Measurements from ENCODE around the gene GCGR. TPM values are rescaled to one million over a fixed set of nuclear protein-coding genes. Genes with fewer than 3 reads are reported as not detected.

GCGR gene
- not detected for total RNA-seq
- not detected for polyA plus RNA-seq

- Histone ChIP-seq H3K27me3 (ENCODE audit: insufficient read depth, low read length, poor library complexity, severe bottlenecking) (peaks cover 23% of the 10 kb centered on the region), H3K36me3 (ENCODE audit: insufficient read depth, low read length) (no peaks in the 10 kb centered on the region), H3K27ac (ENCODE audit: low read depth, low read length) (no peak within 1 kb of the TSS), H3K9me3 (ENCODE audit: low read length) (no peaks in the 10 kb centered on the region), H3K4me1 (ENCODE audit: insufficient read depth, low read length) (no peaks in the 10 kb centered on the region), H3K4me3 (ENCODE audit: low read length) (no peak within 1 kb of the TSS)
- Mint-ChIP-seq H3K27ac (no peak within 1 kb of the TSS), H3K4me1 (peaks cover 0 to 10% (median under 1%) of the 10 kb centered on the region in 3 donors), H3K36me3 (no peaks in the 10 kb centered on the region), H3K9me3 (no peaks in the 10 kb centered on the region), H3K27me3 (peaks cover 32 to 47% of the 10 kb centered on the region in 2 donors), H3K4me3 (peak within 1 kb of the TSS in 2 of 7 donors; percentile 45 to 69)
- ChIA-PET CTCF (no interaction called here), POLR2A (no interaction called here)
- no peak for DNase-seq
Observed at GRCh38 chr17:81803728-81804558, at the start of gene GCGR. Gene GCGR, plus strand, starts transcription at chr17:81804150. Its CDS starts 4,869 bp downstream, at chr17:81809019.

- DNase-seq, result no peak
- no peaks in the 10 kb centered on the region for H3K36me3 Mint-ChIP-seq
- H3K4me1 ChIP-seq (ENCODE audit: insufficient read depth, low read length), result no peaks in the 10 kb centered on the region
- no peaks in the 10 kb centered on the region for H3K36me3 ChIP-seq (ENCODE audit: insufficient read depth, low read length)
- no peaks in the 10 kb centered on the region for H3K9me3 ChIP-seq (ENCODE audit: low read length)
- H3K4me1 Mint-ChIP-seq, result no peaks in the 10 kb centered on the region
- no peak overlapping the region for H3K27ac ChIP-seq (ENCODE audit: low read depth, low read length)
- H3K4me3 Mint-ChIP-seq, result no peak overlapping the region
- peaks cover 3% of the 10 kb centered on the region for H3K27me3 ChIP-seq (ENCODE audit: insufficient read depth, low read length, poor library complexity, severe bottlenecking)
- ChIA-PET CTCF (no interaction called here), POLR2A (no interaction called here)
- H3K9me3 Mint-ChIP-seq, result no peaks in the 10 kb centered on the region
- H3K27me3 Mint-ChIP-seq, result no peaks in the 10 kb centered on the region
- H3K4me3 ChIP-seq (ENCODE audit: low read length), result no peak overlapping the region
- H3K27ac Mint-ChIP-seq, result no peak overlapping the region
Observed at GRCh38 chr17:81792675-81793615, 11.0 kb upstream of the GCGR start.

DNA sequence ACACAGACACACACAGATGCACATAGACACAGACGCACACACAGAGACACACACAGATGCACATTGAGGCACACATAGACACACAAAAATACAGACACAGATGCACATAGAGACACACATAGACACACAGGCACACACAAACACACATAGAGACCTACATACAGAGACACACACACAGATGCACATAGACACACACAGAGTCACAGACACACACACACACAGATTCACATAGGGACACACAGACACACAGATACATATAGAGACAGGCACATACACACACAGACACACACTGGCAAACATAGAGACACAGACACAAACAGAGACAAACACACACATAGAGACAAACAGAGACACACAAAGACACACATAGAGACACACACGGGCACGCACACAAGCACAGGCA, 9.9 kb upstream of the GCGR start:
- Histone ChIP-seq H3K9me3 (ENCODE audit: low read length) (no peaks in the 10 kb centered on the region), H3K36me3 (ENCODE audit: insufficient read depth, low read length) (no peaks in the 10 kb centered on the region), H3K4me1 (ENCODE audit: insufficient read depth, low read length) (no peaks in the 10 kb centered on the region), H3K4me3 (ENCODE audit: low read length) (no peak overlapping the region), H3K27me3 (ENCODE audit: insufficient read depth, low read length, poor library complexity, severe bottlenecking) (peaks cover 3% of the 10 kb centered on the region), H3K27ac (ENCODE audit: low read depth, low read length) (no peak overlapping the region)
- H3K9me3 Mint-ChIP-seq, result no peaks in the 10 kb centered on the region
- H3K36me3 Mint-ChIP-seq, result no peaks in the 10 kb centered on the region
- H3K27ac Mint-ChIP-seq, result no peak overlapping the region
- no peaks in the 10 kb centered on the region for H3K27me3 Mint-ChIP-seq
- no peak for DNase-seq
- ChIA-PET CTCF (no interaction called here), POLR2A (no interaction called here)
- no peaks in the 10 kb centered on the region for H3K4me1 Mint-ChIP-seq
- no peak overlapping the region for H3K4me3 Mint-ChIP-seq

GRCh38 chr17:81794509-81794908, 9.4 kb upstream of the GCGR start:
- H3K36me3 Mint-ChIP-seq, result no peaks in the 10 kb centered on the region
- no peaks in the 10 kb centered on the region for H3K9me3 Mint-ChIP-seq
- peaks cover 3% of the 10 kb centered on the region for H3K27me3 ChIP-seq (ENCODE audit: insufficient read depth, low read length, poor library complexity, severe bottlenecking)
- H3K27ac ChIP-seq (ENCODE audit: low read depth, low read length), result no peak overlapping the region
- ChIA-PET CTCF (no interaction called here), POLR2A (no interaction called here)
- H3K9me3 ChIP-seq (ENCODE audit: low read length), result no peaks in the 10 kb centered on the region
- no peak overlapping the region for H3K4me3 Mint-ChIP-seq
- no peaks in the 10 kb centered on the region for H3K4me1 Mint-ChIP-seq
- H3K27me3 Mint-ChIP-seq, result no peaks in the 10 kb centered on the region
- H3K4me1 ChIP-seq (ENCODE audit: insufficient read depth, low read length), result no peaks in the 10 kb centered on the region
- no peaks in the 10 kb centered on the region for H3K36me3 ChIP-seq (ENCODE audit: insufficient read depth, low read length)
- no peak for DNase-seq
- no peak overlapping the region for H3K27ac Mint-ChIP-seq
- H3K4me3 ChIP-seq (ENCODE audit: low read length), result no peak overlapping the region

- Mint-ChIP-seq H3K9me3 (no peaks in the 10 kb centered on the region), H3K27me3 (peaks cover 28 to 41% of the 10 kb centered on the region in 2 donors), H3K27ac (peak overlapping the region in 1 of 8 donors; percentile 38), H3K4me3 (no peak overlapping the region), H3K4me1 (peaks cover 0 to 10% (median 0%) of the 10 kb centered on the region in 3 donors), H3K36me3 (no peaks in the 10 kb centered on the region)
- Histone ChIP-seq H3K36me3 (ENCODE audit: insufficient read depth, low read length) (no peaks in the 10 kb centered on the region), H3K4me3 (ENCODE audit: low read length) (no peak overlapping the region), H3K4me1 (ENCODE audit: insufficient read depth, low read length) (no peaks in the 10 kb centered on the region), H3K27me3 (ENCODE audit: insufficient read depth, low read length, poor library complexity, severe bottlenecking) (peaks cover 23% of the 10 kb centered on the region), H3K27ac (ENCODE audit: low read depth, low read length) (no peak overlapping the region), H3K9me3 (ENCODE audit: low read length) (no peaks in the 10 kb centered on the region)
- DNase-seq, result no peak
- POLR2A ChIA-PET, result no interaction called here
- CTCF ChIA-PET, result interaction anchor here (0.7 kb wide), 1 partner anchor 368 kb away, joined by 3 read pairs; no protein-coding TSS in a partner anchor
Observed at GRCh38 chr17:81801327-81801726, 2.6 kb upstream of the GCGR start.

- Histone ChIP-seq H3K27ac (ENCODE audit: low read depth, low read length) (no peak overlapping the region), H3K4me3 (ENCODE audit: low read length) (no peak overlapping the region), H3K4me1 (ENCODE audit: insufficient read depth, low read length) (no peaks in the 10 kb centered on the region), H3K27me3 (ENCODE audit: insufficient read depth, low read length, poor library complexity, severe bottlenecking) (peaks cover 23% of the 10 kb centered on the region), H3K9me3 (ENCODE audit: low read length) (no peaks in the 10 kb centered on the region), H3K36me3 (ENCODE audit: insufficient read depth, low read length) (no peaks in the 10 kb centered on the region)
- peaks cover 0 to 10% (median 0%) of the 10 kb centered on the region in 3 donors for H3K4me1 Mint-ChIP-seq
- no peaks in the 10 kb centered on the region for H3K36me3 Mint-ChIP-seq
- CTCF ChIA-PET, result no interaction called here
- H3K9me3 Mint-ChIP-seq, result no peaks in the 10 kb centered on the region
- POLR2A ChIA-PET, result no interaction called here
- H3K4me3 Mint-ChIP-seq, result peak overlapping the region in 2 of 7 donors; percentile 38 to 76
- H3K27me3 Mint-ChIP-seq, result peaks cover 28 to 41% of the 10 kb centered on the region in 2 donors
- DNase-seq, result no peak
- H3K27ac Mint-ChIP-seq, result peak overlapping the region in 1 of 8 donors; percentile 29
Observed at GRCh38 chr17:81802048-81802758, 1.7 kb upstream of the GCGR start.

- Histone ChIP-seq H3K27ac (ENCODE audit: low read depth, low read length) (no peak overlapping the region), H3K4me1 (ENCODE audit: insufficient read depth, low read length) (no peaks in the 10 kb centered on the region), H3K36me3 (ENCODE audit: insufficient read depth, low read length) (no peaks in the 10 kb centered on the region), H3K9me3 (ENCODE audit: low read length) (no peaks in the 10 kb centered on the region), H3K4me3 (ENCODE audit: low read length) (no peak overlapping the region), H3K27me3 (ENCODE audit: insufficient read depth, low read length, poor library complexity, severe bottlenecking) (peaks cover 23% of the 10 kb centered on the region)
- Mint-ChIP-seq H3K27ac (no peak overlapping the region), H3K4me1 (peaks cover 0 to 10% (median 0%) of the 10 kb centered on the region in 3 donors), H3K4me3 (peak overlapping the region in 2 of 7 donors; percentile 32 to 69), H3K27me3 (peaks cover 28 to 46% of the 10 kb centered on the region in 2 donors), H3K36me3 (no peaks in the 10 kb centered on the region), H3K9me3 (no peaks in the 10 kb centered on the region)
- no peak for DNase-seq
- ChIA-PET POLR2A (no interaction called here), CTCF (no interaction called here)
Observed at GRCh38 chr17:81802856-81803643, 900 bp upstream of the GCGR start.

All from CD8-positive, alpha-beta memory T cell (primary cell).